PFSK-1 (cell line): ENCODE results near the gene ENO2.

Experiments
- FOXP2 ChIP-seq: optimal IDR thresholded peaks from 2 replicates; pipeline ENCODE3; 2011; ENCODE audit warnings: borderline replicate concordance, control low read depth, inconsistent platforms; ENCODE audit not compliant: insufficient read depth; ENCODE audit errors: extremely low read length, extremely low read depth
- POLR2AphosphoS5 ChIP-seq: IDR thresholded peaks from 2 replicates; pipeline ENCODE4 v1.6.1; 2012; ENCODE audit warnings: low read depth, mild to moderate bottlenecking, control low read depth, low read length, moderate library complexity
- SIN3A ChIP-seq: IDR thresholded peaks from 2 replicates; pipeline ENCODE4 v1.6.1; 2012; ENCODE audit warnings: mild to moderate bottlenecking, low read length, moderate library complexity, borderline replicate concordance; ENCODE audit not compliant: insufficient read depth
- TAF1 ChIP-seq: IDR thresholded peaks from 2 replicates; pipeline ENCODE4 v1.6.1; 2012; ENCODE audit warnings: low read length, control low read depth, borderline replicate concordance; ENCODE audit not compliant: insufficient read depth
- TF ChIP-seq, protein P1 (sequence below), 2 experiments: IDR thresholded peaks; 2 replicates each; pipeline versions ENCODE4 v1.6.1 to v1.8.0; 2011 to 2012; ENCODE audit warnings: low read depth in 2 of 2, low read length in 2 of 2, control low read depth in 1 of 2, inconsistent platforms in 1 of 2, mild to moderate bottlenecking in 1 of 2, moderate library complexity in 1 of 2; ENCODE audit not compliant: insufficient read depth in 1 of 2

ENO2 gene

GRCh38 chr12:6899837-6900519, 14.4 kb upstream of the ENO2 start:
- no peak for TF ChIP-seq TAF1
- TF ChIP-seq, protein P1, sequence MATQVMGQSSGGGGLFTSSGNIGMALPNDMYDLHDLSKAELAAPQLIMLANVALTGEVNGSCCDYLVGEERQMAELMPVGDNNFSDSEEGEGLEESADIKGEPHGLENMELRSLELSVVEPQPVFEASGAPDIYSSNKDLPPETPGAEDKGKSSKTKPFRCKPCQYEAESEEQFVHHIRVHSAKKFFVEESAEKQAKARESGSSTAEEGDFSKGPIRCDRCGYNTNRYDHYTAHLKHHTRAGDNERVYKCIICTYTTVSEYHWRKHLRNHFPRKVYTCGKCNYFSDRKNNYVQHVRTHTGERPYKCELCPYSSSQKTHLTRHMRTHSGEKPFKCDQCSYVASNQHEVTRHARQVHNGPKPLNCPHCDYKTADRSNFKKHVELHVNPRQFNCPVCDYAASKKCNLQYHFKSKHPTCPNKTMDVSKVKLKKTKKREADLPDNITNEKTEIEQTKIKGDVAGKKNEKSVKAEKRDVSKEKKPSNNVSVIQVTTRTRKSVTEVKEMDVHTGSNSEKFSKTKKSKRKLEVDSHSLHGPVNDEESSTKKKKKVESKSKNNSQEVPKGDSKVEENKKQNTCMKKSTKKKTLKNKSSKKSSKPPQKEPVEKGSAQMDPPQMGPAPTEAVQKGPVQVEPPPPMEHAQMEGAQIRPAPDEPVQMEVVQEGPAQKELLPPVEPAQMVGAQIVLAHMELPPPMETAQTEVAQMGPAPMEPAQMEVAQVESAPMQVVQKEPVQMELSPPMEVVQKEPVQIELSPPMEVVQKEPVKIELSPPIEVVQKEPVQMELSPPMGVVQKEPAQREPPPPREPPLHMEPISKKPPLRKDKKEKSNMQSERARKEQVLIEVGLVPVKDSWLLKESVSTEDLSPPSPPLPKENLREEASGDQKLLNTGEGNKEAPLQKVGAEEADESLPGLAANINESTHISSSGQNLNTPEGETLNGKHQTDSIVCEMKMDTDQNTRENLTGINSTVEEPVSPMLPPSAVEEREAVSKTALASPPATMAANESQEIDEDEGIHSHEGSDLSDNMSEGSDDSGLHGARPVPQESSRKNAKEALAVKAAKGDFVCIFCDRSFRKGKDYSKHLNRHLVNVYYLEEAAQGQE (IDR thresholded peaks at IDR 0.05; ENCODE audit: insufficient read depth in 1 of 2, low read depth in 2 of 2, low read length in 2 of 2): no peak
- TF ChIP-seq SIN3A: no peak
- no peak for TF ChIP-seq POLR2AphosphoS5
- no peak for TF ChIP-seq FOXP2

DNA sequence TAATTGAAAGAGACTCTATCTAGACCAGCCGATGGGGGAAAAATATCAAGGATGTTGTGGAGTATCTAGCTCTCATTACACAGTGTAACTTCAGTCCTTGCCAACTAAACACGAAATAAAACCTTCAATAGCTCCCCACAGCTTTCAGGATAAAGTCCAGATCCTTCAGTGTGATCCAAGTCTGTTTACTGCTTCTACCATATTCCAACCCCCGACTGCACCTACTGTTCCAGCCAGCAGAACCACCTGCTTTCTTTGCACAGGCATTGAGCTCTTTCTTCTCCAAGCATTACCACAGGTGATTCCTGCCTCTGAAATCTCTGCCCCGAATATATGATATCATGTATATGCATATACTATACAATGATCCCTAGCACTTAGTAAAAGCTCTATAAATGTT, 11.9 kb upstream of the ENO2 start:
- TF ChIP-seq POLR2AphosphoS5: no peak
- TF ChIP-seq, protein P1 (IDR thresholded peaks at IDR 0.05; ENCODE audit: insufficient read depth in 1 of 2, low read depth in 2 of 2, low read length in 2 of 2): no peak
- no peak for TF ChIP-seq FOXP2
- no peak for TF ChIP-seq SIN3A
- TF ChIP-seq TAF1: no peak

- TF ChIP-seq SIN3A: no peak
Measured at GRCh38 chr12:6903722-6904121, 10.7 kb upstream of the ENO2 start.

GRCh38 chr12:6904280-6905276, 9.8 kb upstream of the ENO2 start, which contains the start of gene LRRC23:
Gene LRRC23 (plus strand): TSS chr12:6904822. CDS start chr12:6905634, 812 bp downstream.
- TF ChIP-seq POLR2AphosphoS5 (no peak), TAF1 (no peak), FOXP2 (no peak), SIN3A (no peak)
- TF ChIP-seq, protein P1 (IDR thresholded peaks at IDR 0.05; ENCODE audit: insufficient read depth in 1 of 2, low read depth in 2 of 2, low read length in 2 of 2): no peak

DNA sequence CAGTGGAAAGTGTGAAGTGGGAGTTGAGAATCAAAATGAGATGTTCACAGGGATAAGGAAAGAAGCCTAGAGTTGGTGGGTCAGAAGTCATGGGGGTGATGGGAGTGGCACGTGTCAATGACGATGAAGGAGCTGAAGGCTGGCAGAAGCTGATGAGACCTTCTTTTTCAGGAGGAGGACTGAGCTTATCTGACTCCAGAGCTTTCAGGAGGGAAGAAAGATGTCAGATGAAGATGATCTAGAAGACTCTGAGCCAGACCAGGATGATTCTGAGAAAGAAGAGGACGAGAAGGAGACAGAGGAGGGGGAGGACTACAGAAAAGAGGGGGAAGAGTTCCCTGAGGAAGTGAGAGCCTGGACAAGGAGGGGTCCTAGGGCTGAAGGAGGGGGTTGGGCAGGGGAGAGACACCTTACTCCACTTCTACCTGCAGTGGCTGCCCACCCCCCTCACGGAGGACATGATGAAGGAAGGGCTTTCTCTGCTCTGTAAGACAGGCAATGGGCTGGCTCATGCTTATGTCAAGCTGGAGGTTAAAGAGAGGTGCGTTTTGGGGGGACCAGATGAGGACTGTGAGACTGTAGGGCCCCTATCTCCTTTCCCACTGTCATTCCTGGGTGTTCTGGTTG, 8.9 kb upstream of the ENO2 start:
- no peak for TF ChIP-seq POLR2AphosphoS5
